ENCODE results near the gene HNRNPA0.

The HNRNPA0 gene

GRCh38 chr5:137716337-137716736, 37.8 kb downstream of the HNRNPA0 start:
- no peak for DNase-seq

DNA sequence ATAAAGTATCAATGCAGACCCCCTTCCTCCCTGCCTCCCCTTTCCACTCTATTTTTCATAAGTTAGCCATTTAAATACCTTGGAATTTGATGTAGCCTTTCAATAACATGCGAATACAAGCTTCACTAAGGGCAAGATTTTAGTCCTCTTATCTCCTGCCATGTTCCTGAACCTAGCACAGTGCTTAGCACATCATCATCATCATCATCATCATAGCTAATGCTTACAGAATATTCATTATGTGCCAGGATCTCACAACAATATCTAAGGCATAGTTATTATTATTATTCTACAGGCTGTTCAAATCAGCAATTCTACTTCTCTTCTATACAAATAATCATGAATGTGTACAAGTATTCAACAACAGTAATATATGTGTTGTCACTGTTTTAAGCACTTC, 38.7 kb downstream of the HNRNPA0 start:
- no peak for DNase-seq

- no peak for DNase-seq
These were observed 39.2 kb downstream of the HNRNPA0 start for GRCh38 chr5:137714946-137715345.

DNA sequence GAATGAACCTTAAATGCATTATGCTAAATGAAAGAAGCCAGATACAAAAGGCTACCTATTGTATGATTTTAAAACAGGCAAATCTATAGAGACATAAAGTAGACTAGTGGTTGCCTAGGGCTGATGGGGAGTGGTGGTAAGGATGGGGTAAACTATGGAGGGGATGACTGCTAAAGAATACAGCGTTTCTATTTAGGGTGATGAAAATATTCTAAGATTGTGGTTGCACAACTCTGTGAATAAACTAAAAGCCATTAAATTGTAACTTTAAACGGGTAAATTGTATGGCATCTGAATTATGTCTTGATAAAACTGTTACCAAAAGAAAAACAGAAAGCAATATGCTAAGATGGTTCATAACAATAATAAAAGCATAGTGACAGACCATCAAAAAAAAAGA, 39.7 kb downstream of the HNRNPA0 start:
- DNase-seq: no peak

GRCh38 chr5:137712139-137712667, 42.0 kb downstream of the HNRNPA0 start:
- no peak for DNase-seq

- DNase-seq: no peak
These were observed 44.1 kb downstream of the HNRNPA0 start for GRCh38 chr5:137710086-137710485.

- DNase-seq: no peak
These were observed 45.2 kb downstream of the HNRNPA0 start for GRCh38 chr5:137708796-137709559.

GRCh38 chr5:137708062-137708461, 46.1 kb downstream of the HNRNPA0 start:
- no peak for DNase-seq

- no peak for DNase-seq
These were observed 47.3 kb downstream of the HNRNPA0 start for GRCh38 chr5:137706841-137707240.

DNA sequence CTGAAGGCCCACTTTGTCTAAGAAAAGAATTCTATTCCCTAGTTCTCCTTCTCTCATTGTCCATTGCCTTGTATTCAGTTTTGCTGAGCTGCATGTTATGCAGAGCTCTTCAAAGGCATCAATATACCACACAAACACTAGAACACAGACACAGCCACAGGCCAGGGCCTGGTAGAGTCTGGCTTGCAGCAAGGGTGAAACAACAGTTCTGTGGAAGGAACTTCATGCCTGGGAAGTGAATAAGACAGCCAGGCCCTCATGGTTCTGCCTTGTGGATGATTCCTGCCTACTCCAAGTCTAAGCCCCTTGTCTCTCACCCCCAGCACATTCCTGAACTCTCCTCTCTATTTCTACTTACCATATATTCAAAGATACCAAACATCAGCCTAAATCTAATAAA, 49.1 kb downstream of the HNRNPA0 start:
- DNase-seq: no peak

DNA sequence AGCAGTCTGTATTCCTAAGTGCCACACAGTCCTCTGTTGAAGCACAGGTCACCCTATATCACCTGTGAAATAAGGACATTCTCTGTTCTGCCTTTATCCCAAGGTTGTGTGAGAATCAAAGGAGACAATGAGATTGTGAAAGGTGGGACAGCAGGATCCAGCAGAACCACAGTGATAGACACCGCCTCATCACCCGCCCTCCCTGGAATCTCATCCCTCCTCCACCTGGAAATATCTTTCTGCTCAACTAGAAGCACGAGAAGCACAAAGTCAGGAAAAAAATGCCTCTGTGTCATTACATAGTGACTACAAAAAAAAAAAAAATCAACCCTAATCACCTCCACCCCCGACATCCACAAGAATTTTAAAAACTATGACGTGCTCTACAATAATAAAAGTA, 50.6 kb downstream of the HNRNPA0 start:
- no peak for DNase-seq

GRCh38 chr5:137700282-137700680, 53.9 kb downstream of the HNRNPA0 start:
- DNase-seq: no peak

DNA sequence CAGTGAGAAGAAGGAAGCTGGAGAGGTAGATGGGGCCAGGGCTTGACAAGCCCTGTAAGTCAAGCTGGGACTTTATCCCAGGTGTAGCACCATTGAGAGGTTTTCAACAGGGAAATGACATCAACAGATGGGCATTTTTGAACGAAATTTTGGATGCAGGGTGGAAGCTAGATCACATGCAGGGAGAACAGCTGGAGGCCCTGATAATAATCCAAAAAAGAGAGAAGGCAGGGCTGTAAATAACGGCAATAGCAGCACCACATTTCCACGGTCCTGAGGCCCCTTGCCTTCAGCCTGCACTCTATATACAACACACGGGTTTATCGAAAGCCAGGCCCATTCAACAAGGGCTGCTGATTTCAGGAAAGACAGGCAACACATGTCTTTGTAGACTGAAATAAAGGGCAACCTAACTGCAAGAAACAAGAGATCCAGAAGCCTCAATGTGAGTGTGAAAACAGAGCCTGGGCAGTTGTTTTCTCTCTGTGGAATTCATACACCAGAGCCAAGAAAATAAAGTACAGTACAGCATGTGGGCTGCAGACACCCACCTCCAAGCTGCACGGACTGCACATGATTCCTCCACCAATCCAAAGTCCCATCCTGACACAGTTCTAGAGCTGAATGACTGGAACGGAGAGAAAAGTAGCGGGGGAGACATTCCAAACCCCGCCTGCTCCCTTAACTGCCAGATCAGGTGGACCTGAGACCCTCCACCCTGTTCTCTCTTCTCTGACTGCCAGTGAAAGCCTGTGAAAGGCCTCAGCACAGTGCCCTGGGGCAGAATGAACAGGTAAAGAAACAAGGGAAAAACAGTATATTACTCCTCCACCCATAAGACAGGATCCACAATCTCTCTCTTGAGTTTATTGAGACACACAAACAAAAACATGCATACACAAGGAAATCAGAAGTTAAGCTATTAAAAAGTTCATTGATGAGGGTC, 54.6 kb downstream of the HNRNPA0 start:
- DNase-seq: no peak

DNA sequence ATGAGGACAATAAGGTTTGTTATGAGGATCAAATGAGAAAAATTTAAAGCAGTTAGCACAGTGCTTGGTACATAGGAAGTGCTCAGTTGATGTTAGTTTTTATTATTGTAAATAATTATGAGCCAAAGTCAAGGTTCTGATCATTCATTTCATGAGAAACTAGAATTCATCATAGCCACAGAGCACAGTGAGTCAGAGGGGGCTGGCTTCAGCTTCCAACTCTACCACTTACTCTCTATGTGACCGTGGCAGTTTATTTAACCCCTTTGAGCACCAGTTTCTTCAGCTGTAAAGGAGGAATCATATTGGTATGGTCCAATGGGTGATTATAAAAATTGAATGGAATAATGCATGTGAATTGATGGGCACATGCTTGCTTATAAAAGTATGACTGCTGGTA, 57.7 kb downstream of the HNRNPA0 start:
- no peak for DNase-seq

GRCh38 chr5:137695651-137696428, 58.3 kb downstream of the HNRNPA0 start:
- no peak for DNase-seq
